Measurements from ENCODE around the gene ABCA12. TPM values are rescaled to one million over a fixed set of nuclear protein-coding genes. Genes with fewer than 3 reads are reported as not detected.

The ABCA12 gene
- total RNA-seq (2022; extraction: Qiagen RNA extraction; ENCODE audit: low read depth) = 0.10 to 0.21 TPM (median 0.17 TPM) in 5 replicates

GRCh38 chr2:215138479-215138878 lies at the start of gene ABCA12:
TSS of gene ABCA12 (minus strand) at chr2:215138626. CDS start at chr2:215138208, 418 bp downstream.

Other genes with a start within 250 kb of the ABCA12 start
- gene ATIC, start 173.4 kb upstream of the ABCA12 start, total RNA-seq (2022; extraction: Qiagen RNA extraction; ENCODE audit: low read depth) = 209 to 225 TPM (median 216 TPM) in 5 replicates